HCEC 1CT (cell line): ENCODE data around the gene TCF7.

Experiments used
- DNase-seq: peaks from one replicate; pipeline ENCODE4 v3.0.0-alpha.2; 2017

Gene TCF7

DNA sequence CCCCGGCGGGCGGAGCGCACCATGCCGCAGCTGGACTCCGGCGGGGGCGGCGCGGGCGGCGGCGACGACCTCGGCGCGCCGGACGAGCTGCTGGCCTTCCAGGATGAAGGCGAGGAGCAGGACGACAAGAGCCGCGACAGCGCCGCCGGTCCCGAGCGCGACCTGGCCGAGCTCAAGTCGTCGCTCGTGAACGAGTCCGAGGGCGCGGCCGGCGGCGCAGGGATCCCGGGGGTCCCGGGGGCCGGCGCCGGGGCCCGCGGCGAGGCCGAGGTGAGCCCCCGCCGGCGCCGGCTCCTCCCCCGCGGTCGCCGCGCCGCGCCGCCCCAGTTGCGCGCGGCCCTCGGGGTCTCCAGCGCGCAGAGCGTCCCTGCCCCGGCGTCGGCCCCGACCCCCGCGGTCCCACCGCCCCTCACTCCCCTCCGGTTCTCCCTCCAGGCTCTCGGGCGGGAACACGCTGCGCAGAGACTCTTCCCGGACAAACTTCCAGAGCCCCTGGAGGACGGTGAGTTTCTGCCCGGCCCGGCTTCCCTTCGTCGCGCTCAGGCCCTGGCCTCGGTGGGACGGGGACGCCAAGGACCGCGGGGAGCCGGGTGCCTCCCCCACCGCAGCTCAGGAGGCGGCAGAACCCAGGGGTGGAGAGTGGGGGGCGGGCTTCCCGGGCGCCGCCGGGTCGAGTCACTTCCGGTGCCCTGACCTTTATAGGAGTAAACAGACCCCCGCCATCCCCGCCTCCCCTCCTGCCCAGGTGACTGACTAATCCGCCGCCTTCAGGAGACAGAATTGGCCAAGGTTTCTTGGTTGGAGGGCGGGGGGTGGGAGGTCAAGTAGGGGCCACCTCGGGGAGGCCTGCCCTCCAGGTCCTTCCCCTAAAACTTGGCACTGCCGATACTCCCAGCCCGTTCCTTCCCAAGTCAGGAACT lies 665 bp downstream of the TCF7 start:
- no peak for DNase-seq

DNA sequence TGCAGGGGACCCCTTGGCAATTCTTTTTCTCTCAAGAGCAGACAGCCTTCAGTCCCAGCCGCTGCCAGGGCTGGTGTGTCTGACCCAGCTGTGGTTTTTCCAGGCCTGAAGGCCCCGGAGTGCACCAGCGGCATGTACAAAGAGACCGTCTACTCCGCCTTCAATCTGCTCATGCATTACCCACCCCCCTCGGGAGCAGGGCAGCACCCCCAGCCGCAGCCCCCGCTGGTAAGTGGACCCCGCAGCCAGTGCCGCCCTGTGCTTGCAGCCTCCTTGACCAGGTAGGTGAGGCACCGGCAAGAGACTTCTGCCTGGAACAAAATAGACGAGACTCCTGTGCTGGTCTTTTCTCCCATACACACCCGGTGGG lies 1.3 kb downstream of the TCF7 start:
- no peak for DNase-seq

DNA sequence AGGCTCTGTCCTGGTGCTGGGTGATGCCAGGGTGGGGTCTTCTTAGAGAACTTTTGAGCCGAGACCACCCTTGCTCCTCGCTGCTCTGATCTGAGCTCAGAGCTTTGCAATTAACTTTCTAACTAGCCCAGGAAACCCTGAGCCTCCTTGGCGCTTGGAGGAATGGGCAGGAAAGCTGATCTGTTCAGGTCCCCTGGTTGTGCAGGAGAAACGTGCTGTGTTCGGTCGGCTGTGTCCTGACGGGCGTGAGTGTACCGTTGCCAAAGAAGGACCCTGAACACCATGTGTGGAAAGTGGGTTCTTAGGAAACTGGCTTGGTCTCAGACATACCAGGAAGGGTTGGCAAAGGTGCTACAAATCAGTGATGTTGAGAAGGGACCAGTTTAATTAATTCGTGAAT lies 1.8 kb downstream of the TCF7 start:
- DNase-seq, result no peak

- no peak for DNase-seq
These were observed 2.6 kb downstream of the TCF7 start for GRCh38 chr5:134116789-134117761.

DNA sequence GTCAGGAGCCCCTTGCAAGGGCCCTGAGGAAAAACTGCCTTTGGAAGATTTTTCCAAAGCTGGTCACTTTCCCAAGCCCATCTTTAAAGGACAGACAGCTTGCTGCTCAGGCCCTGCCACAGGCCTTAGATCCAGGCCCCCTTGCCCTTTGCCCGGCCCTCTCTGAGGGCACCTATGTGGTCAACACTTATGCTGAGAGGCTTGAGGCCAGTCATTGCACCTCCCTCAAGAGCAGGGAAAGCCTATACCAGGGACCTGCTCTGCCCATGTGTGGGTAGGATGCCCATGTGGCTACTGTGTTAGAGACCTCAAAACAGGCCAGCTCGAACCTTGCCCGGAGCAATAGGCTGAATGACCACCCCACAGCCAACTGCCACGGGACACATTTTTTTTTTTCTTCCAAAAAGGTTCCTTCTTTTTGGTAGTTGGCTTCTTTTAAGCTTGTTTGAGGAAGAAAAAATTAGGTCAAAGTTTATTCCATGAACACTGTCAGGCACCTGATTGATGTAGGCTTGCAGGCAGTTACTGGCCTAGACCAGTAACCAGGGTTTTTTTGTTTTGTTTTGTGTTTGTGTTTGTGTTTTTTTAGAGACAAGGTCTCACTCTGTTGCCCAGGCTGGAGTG lies 3.8 kb downstream of the TCF7 start:
- no peak for DNase-seq

- DNase-seq, result no peak
These were observed 5.2 kb downstream of the TCF7 start for GRCh38 chr5:134119720-134120119.

GRCh38 chr5:134120386-134121138 lies 6.1 kb downstream of the TCF7 start:
- DNase-seq, result no peak

DNA sequence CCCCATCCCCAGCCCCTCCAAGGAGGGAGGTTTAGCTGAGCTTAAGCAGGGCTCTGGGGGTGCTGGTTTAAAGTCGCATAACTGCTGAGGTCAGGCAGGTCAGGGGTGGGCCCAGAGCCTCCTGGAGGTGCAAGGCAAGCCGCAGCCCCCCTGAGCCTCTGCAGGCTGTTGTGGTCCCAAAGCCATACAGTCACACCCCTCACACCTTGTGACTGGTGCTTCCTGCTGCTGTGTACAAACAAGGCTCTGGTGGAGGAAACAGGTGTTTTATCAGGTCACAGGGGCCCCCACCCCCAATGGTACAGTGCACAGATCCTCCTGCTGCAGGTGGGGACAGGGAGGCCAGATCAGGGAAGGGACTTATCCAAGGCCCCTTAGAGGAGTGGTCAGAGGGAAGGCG lies 8.0 kb downstream of the TCF7 start:
- DNase-seq, result no peak

DNA sequence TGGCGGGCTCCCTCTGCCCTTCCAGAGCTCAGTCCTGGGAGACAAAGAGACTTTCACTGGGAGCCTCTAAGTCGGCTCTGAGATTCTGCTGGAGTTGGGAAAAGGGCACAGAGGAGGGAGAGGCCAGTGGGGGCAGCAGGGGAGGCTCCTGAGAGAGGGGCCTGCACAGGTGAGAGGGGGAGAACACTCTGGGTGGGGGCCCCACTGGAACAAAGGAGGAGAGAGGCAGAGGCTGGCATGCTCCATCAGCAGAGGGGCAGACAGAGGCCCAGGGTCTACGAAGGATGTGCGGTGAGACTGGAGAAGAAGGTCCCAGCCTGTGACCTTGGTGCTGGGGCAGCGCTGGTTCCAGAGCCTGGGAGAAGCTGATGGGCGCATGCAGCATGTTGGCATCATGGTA lies 8.9 kb downstream of the TCF7 start:
- no peak for DNase-seq

GRCh38 chr5:134124289-134125038 lies 10.0 kb downstream of the TCF7 start:
- peak; percentile 87 for DNase-seq

DNA sequence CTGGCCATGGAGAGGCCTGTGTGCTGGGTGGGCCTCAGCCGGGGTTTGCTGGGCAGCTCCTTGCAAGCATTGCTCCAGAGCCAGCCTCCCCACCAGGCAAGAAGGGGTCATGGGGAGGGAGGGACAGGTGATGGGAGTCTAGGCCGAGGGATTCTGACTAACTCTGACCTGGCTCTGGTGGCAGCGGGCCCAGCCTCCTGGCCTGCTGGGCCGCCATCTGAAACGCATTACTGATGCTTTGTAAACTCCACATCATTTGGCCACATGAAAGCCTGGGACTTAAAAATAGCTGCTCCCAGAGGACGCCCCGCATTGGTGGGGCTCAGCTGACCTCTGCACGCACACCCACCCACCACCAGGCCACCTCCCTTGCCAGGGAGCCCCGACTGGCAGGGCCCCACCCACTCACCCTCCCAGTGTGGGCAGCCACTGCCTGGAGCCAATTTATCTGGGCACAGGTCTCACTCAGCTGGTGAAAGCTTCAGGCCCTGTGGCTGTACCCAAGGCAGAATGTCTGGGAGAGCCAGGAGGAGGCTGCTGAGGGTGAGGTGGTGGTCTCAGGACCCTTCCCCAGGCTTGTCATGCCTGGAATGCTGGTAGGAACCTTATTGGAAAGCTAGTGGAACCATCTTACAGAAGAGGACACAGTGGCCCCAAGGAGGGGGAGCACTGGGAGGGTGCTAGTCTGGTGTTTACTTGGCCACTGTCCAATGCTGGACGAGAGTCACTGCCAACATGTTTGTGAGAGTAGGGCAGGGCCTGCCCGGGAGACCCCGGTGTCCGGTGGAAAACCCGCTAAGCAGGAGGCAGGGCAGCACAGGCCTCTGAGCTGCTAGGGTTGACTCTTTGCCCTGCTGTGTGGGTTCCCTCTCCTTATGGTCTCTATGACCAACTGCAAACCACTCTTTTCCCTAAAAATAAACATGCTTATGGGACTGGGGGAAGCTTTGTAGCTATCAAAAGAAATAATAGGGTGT lies 10.8 kb downstream of the TCF7 start:
- peak; percentile 97 for DNase-seq

DNA sequence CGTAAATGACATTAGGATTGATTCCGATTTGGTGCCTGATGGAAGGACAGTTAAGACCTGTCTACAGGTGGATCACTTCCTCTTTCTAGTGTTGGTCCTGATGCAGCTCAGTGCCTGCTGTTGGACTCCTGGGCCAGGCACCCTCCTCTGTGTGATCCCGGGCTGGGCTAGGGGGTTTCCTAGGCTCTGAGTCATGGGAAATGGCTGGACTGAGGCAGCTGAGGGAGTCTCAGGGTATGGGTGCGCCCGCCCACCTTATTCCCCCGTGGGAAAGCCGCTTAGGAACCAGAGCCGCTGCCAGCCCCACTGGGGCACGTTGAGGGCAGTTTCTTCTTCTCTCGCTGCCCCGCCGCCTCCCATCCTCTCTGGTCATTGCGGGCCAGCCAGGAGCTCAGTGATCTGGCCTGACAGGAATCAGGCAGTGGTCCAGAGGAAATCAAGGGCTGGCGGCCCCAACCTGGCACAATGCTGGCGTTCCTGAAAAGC lies 12.9 kb downstream of the TCF7 start:
- DNase-seq, result no peak

DNA sequence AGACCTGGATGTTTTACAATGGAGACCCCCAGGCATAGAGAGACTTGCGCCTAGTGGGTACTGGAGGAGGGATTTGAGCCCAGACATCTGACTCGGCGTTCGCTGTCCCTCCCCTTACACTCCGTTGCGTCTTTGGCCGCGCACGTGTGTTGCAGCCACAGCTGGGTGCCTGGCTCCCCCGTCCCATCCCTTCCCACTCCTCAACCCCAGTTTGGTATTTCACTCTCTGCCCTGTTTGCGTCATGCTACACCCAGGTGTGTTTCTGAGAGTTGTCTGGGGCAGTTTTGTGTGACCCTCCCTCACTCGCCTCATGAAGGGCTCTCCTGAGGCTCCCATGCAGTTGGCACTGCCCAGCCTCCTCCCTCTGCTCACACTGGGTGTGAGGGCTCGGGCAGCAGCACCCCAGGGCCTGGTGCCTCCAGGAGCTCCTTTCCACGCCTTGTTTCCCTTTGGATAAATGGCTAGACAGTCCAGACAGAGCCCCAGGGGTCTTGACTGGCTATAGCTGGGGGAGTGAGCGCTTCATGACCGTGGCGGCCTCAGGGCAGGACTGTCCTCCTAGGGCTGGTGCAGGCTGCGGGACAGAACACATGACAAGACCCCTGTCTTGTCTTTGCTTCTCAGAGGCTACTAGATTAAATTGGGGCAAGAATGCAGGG lies 13.6 kb downstream of the TCF7 start:
- DNase-seq, result no peak

DNA sequence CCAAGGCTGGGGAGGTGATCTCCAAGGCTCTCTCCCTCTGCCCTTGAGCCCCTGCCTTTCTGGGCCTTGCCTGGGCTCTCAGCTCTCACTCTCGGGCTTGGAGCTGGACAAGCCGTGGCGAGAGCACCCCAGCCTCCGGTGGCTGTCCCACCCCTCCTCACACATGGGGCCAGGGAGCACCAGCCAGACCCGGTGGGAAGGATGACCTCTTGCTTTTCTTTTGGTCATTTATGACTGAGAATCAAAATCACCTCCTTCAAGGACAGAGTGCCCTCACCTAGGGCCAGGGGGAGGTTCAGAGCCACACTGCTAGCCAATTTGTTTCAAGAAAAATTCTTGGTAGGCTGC lies 14.1 kb downstream of the TCF7 start:
- DNase-seq, result no peak

- no peak for DNase-seq
These were observed 15.1 kb downstream of the TCF7 start for GRCh38 chr5:134129411-134130238.

DNA sequence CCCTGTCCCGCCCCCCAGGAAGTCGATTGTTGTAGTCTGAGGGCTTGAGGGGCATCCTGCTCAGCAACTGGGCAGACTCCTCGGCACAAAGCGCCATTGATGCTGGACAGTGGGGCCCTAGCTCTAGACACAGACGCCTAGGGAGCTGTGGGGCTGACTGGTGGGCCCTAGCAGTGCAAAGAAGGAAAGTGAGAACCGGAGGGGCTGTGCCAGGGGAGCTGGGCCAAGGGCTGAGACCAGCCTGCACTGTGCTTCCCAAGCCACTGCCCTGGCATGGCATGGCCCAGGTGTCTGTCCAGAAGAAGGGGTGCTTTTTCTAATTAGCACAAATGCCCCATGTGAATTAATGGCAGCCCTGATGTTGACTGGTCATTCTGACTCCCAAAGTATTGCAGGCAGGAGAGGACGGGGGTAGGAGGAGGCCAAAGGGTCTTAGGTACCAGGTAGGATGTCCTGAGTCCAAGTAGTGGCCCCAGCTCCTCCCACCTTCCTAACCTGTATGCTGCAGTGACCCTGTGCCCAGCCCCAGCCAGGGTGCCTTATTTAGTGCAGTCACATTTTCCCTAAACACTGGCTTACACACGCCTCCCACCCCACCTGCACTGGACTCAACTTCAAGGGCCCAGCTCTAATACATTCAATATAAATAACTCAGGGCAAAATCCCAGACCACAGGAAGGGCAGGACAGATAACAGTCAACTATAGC lies 15.9 kb downstream of the TCF7 start:
- no peak for DNase-seq

- DNase-seq, result no peak
These were observed 16.7 kb downstream of the TCF7 start for GRCh38 chr5:134131165-134131564.
